GM12878 (cell line): ENCODE data around the gene PRR16.

Experiments used
- PAX8 ChIP-seq: fragments of 450-650 bp; IDR thresholded peaks from 2 replicates; pipeline ENCODE4 v1.6.1; 2017; ENCODE audit warnings: mild to moderate bottlenecking, moderate library complexity
- POLR2A ChIP-seq: IDR thresholded peaks from 2 replicates; pipeline ENCODE4 v1.6.1; 2011; ENCODE audit warnings: low read depth, mild to moderate bottlenecking, low read length
- YY1 ChIP-seq: IDR thresholded peaks from 2 replicates; pipeline ENCODE4 v1.6.1; 2011; ENCODE audit warnings: low read depth, mild to moderate bottlenecking, low read length

DNA sequence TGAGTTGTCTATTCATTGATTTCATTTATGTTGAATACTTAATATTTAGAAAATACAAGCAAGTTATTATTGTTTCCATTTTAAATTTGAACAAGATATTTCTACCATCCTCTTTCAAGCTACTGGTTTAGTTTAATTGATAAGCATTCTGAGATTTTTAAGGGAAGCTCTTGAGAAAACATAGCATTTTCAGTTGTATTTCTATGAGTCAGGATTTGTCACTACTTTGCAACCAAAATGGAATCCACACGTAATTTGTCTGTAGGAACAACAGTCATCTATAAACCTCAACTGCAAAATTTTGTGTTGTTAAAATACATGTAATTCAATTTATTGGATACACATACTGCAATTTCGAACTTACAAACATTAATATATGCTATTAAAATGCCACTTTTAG lies 74.0 kb downstream of the PRR16 start:
- TF ChIP-seq YY1 = no peak
- TF ChIP-seq PAX8 = no peak
- no peak for TF ChIP-seq POLR2A
